Loucy (cell line): ENCODE measurements around the gene SCRN1.

Experiments used
- H2AFZ ChIP-seq: fragments of 200-600 bp; sonication (generic); 2 replicates; pipeline ENCODE4 v1.6.0; 2016; ENCODE audit warnings: antibody characterized with exemption, mild to moderate bottlenecking, low read length, moderate library complexity
- H3F3A ChIP-seq: fragments of 200-600 bp; 2 replicates; pipeline ENCODE4 v1.6.0; 2016; ENCODE audit warnings: antibody characterized with exemption, low read depth, mild to moderate bottlenecking
- H3K27me3 ChIP-seq: fragments of 200-600 bp; sonication (generic); 2 replicates; pipeline ENCODE4 v1.6.1; 2014; ENCODE audit warnings: low read length, mild to moderate bottlenecking; ENCODE audit not compliant: insufficient read depth, poor library complexity, severe bottlenecking
- H3K36me3 ChIP-seq: fragments of 200-600 bp; sonication (generic); 2 replicates; pipeline ENCODE4 v1.6.1; 2016; ENCODE audit warnings: low read length; ENCODE audit not compliant: insufficient read depth
- H3K4me1 ChIP-seq: fragments of 200-600 bp; sonication (generic); 2 replicates; pipeline ENCODE4 v1.5.1; 2014; ENCODE audit warnings: low read length, mild to moderate bottlenecking; ENCODE audit not compliant: insufficient read depth, poor library complexity, severe bottlenecking
- H3K4me2 ChIP-seq: fragments of 200-600 bp; sonication (generic); 2 replicates; pipeline ENCODE4 v1.6.0; 2014; ENCODE audit warnings: antibody characterized with exemption, low read length, low read depth, mild to moderate bottlenecking; ENCODE audit not compliant: poor library complexity, severe bottlenecking
- H3K4me3 ChIP-seq: fragments of 200-600 bp; sonication (generic); 2 replicates; pipeline ENCODE4 v1.5.1; 2014; ENCODE audit warnings: low read length, mild to moderate bottlenecking, mixed read lengths; ENCODE audit not compliant: poor library complexity, severe bottlenecking
- H3K79me2 ChIP-seq: fragments of 200-600 bp; sonication (generic); 2 replicates; pipeline ENCODE4 v1.6.1; 2014; ENCODE audit warnings: low read length; ENCODE audit not compliant: insufficient read depth
- H3K9ac ChIP-seq: fragments of 200-600 bp; sonication (generic); 2 replicates; pipeline ENCODE4 v1.6.0; 2014; ENCODE audit warnings: mild to moderate bottlenecking, low read depth, low read length, moderate library complexity; ENCODE audit not compliant: poor library complexity, severe bottlenecking
- H3K9me2 ChIP-seq: fragments of 200-600 bp; sonication (generic); replicated peaks from 2 replicates; pipeline ENCODE4 v1.6.1; 2016; ENCODE audit warnings: low read depth, low read length, mixed read lengths
- H3K9me3 ChIP-seq: fragments of 200-600 bp; sonication (generic); 2 replicates; pipeline ENCODE4 v1.6.1; 2014; ENCODE audit warnings: mild to moderate bottlenecking, antibody characterized with exemption, low read length, low read depth; ENCODE audit not compliant: insufficient read depth
- H4K20me1 ChIP-seq: fragments of 200-600 bp; sonication (generic); 2 replicates; pipeline ENCODE4 v1.6.0; 2014; ENCODE audit warnings: antibody characterized with exemption, low read length, mild to moderate bottlenecking; ENCODE audit not compliant: insufficient read depth, poor library complexity, severe bottlenecking
- EZH2phosphoT487 ChIP-seq: fragments of 200-600 bp; IDR thresholded peaks from 2 replicates; pipeline ENCODE4 v1.6.1; 2018; ENCODE audit warnings: antibody characterized with exemption, mild to moderate bottlenecking, moderate library complexity, borderline replicate concordance
- TF ChIP-seq, protein P1 (sequence below): fragments of 200-600 bp; sonication (generic); conservative IDR thresholded peaks from 2 replicates; pipeline ENCODE4 v1.5.1; 2014; ENCODE audit warnings: mild to moderate bottlenecking, antibody characterized with exemption, low read length

Gene SCRN1

DNA sequence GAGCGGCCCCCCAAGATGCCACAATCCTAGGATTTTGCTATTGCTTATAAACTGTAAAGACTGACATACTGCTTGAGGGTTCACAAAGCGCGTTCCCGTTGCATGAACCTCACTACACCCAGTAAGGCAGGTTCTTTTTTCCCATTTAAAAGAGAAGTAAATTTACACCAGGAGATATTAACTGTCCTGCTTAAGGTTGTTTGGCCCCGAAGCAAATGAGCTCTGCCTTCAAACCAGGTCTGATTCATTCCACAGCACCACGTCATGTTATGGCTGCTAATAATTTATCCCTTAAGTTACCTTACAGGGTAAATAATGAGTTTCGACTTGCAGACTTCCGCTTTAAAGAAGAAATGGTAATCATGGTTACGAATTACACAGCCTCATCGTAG lies 37.5 kb upstream of the SCRN1 start:
- Histone ChIP-seq H3K9me2 (no peaks in the 10 kb centered on the region), H3K9me3 (no peaks in the 10 kb centered on the region), H3K4me3 (peak overlapping the region; percentile 85), H3K27me3 (no peaks in the 10 kb centered on the region), H3K36me3 (no peaks in the 10 kb centered on the region), H4K20me1 (peaks cover 13% of the 10 kb centered on the region), H3K79me2 (peaks cover 70% of the 10 kb centered on the region), H3F3A (no peaks in the 10 kb centered on the region), H3K4me2 (peak overlapping the region; percentile 99), H2AFZ (peak overlapping the region; percentile 90), H3K4me1 (peaks cover 64% of the 10 kb centered on the region), H3K9ac (peak overlapping the region; percentile 70)
- TF ChIP-seq EZH2phosphoT487: no peak
- TF ChIP-seq, protein P1, sequence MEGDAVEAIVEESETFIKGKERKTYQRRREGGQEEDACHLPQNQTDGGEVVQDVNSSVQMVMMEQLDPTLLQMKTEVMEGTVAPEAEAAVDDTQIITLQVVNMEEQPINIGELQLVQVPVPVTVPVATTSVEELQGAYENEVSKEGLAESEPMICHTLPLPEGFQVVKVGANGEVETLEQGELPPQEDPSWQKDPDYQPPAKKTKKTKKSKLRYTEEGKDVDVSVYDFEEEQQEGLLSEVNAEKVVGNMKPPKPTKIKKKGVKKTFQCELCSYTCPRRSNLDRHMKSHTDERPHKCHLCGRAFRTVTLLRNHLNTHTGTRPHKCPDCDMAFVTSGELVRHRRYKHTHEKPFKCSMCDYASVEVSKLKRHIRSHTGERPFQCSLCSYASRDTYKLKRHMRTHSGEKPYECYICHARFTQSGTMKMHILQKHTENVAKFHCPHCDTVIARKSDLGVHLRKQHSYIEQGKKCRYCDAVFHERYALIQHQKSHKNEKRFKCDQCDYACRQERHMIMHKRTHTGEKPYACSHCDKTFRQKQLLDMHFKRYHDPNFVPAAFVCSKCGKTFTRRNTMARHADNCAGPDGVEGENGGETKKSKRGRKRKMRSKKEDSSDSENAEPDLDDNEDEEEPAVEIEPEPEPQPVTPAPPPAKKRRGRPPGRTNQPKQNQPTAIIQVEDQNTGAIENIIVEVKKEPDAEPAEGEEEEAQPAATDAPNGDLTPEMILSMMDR: no peak

DNA sequence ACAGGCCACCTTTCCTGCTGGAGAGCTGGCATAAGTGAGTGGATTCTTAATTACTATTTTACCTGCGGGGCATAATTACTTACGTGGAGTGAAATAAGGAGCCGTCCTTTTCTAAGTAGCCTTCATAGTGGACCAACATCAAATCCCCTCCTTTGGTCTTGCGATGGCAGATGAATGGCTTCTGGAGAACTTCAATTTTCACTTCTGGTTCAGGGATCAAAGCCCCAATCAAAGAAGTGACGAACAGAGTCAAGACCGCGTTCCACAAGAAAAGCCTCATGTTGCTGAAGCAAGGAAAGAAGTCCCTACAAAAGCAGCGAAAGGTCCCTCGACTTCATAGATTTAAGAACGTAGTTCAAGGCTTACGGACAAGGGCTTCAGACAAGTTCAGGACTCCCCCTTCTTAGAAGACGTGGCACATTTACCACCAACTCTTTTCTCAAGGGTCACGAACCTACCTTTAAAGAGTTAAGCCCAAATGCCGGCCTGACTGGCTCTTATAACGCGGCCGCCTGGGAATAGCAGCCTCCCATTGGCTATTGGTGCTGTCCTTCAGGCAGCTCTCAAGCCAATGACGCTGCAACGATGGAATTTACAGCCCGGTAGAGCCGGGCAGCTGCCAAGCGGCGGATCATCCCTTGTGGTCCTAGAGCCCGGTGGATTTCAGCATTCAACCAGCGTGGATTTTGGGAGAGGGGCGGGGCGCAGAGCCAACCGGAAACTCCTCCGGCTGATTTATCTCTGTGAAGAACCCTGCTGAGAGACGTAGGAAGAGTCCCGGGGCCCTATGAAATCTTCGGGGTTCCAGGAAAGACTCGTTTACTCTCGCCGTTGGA lies 36.8 kb upstream of the SCRN1 start, which contains the start of gene FKBP14:
Gene FKBP14, minus strand, starts transcription at position 474 of the 836 bp plus-strand sequence. Its CDS starts 194 bp downstream, at position 280.
- Histone ChIP-seq H2AFZ (peak within 1 kb of the TSS; percentile 94), H4K20me1 (peaks cover 13% of the 10 kb centered on the region), H3K4me2 (peak within 1 kb of the TSS; percentile 99), H3K4me1 (peaks cover 59% of the 10 kb centered on the region), H3K4me3 (peak within 1 kb of the TSS; percentile 85), H3K27me3 (no peaks in the 10 kb centered on the region), H3F3A (no peaks in the 10 kb centered on the region), H3K9me2 (no peaks in the 10 kb centered on the region), H3K9ac (peak within 1 kb of the TSS; percentile 80), H3K79me2 (peaks cover 64% of the 10 kb centered on the region), H3K9me3 (no peaks in the 10 kb centered on the region), H3K36me3 (no peaks in the 10 kb centered on the region)
- TF ChIP-seq, protein P1: no peak
- no peak for TF ChIP-seq EZH2phosphoT487

DNA sequence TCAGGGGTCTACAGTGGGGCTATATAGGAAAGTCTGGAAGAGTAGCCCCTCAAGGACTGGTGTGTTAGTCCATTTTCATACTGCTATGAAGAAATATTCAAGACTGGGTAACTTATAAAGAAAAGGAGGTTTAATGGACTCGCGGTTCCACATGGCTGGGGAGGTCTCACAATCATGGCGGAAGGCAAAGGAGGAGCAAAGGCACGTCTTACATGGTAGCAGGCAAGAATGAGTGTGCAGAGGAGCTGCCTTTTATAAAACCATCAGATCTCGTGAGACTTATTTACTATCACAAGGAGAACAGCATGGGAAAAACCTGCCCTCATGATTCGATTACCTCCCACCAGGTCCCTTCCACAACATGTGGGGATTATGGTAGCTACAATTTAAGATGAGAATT lies 33.9 kb upstream of the SCRN1 start:
- Histone ChIP-seq H3K9me3 (no peaks in the 10 kb centered on the region), H3K4me1 (peaks cover 48% of the 10 kb centered on the region), H3F3A (no peaks in the 10 kb centered on the region), H3K27me3 (no peaks in the 10 kb centered on the region), H3K4me2 (peak overlapping the region; percentile 84), H3K79me2 (peaks cover 35% of the 10 kb centered on the region), H3K4me3 (peak overlapping the region; percentile 85), H3K9me2 (no peaks in the 10 kb centered on the region), H3K9ac (no peak overlapping the region), H4K20me1 (no peaks in the 10 kb centered on the region), H3K36me3 (peaks cover under 1% of the 10 kb centered on the region; the same call in 1 of the 2 replicates), H2AFZ (no peak overlapping the region)
- TF ChIP-seq EZH2phosphoT487: no peak
- TF ChIP-seq, protein P1: no peak
